H1 (cell line): ENCODE measurements around the gene SLC25A22. TPM values are rescaled to one million over a fixed set of nuclear protein-coding genes. Genes with fewer than 3 reads are reported as not detected.

Experiments
- SIN3A ChIP-seq, 2 experiments: IDR thresholded peaks in 1 of 2; conservative IDR thresholded peaks in 1 of 2; 2 replicates each; pipeline ENCODE4 v1.6.1; 2011 to 2012; ENCODE audit warnings: low read length in 2 of 2, improper control_type of control experiment in 1 of 2, low read depth in 1 of 2, mild to moderate bottlenecking in 1 of 2
- polyA plus RNA-seq, 7 experiments: library from polyadenylated mRNA; depleted of rRNA in 3 of 7; stranded (reverse) in 5 of 7; unstranded in 2 of 7; fragments of >200 nt in 5 of 7; fragments of 200-250 nt in 2 of 7; gene quantifications; 1 replicate in 5 of 7; 2 replicates in 1 of 7; 4 replicates in 1 of 7; pipeline versions ENCODE4 v1.2.1 to v1.2.3, GENCODE V29; 2011 to 2013; ENCODE audit warnings: missing spikeins in 2 of 7, mixed read lengths in 2 of 7
- total RNA-seq: library from RNA; stranded (reverse); fragmentation: NEBNext Ultra II Directional; extraction: Animal tissue kit (Norgen Biotek cat#: 25700); gene quantifications from 2 replicates; pipeline ENCODE4 v1.2.1, GENCODE V29; 2021

The SLC25A22 gene
- total and polyA plus RNA-seq, 2 of the 8 experiments (the other 6 are each of a cell fraction or from before 2014, with no cell fraction given) = 31.5 to 48.0 TPM

GRCh38 chr11:761526-762108 lies 36.5 kb downstream of the SLC25A22 start (continued):
- no peak for TF ChIP-seq SIN3A (conservative IDR thresholded peaks at IDR 0.05 in 1 of 2, IDR thresholded peaks at IDR 0.05 in 1 of 2; ENCODE audit: low read depth in 1 of 2, low read length in 2 of 2)
- TF ChIP-seq, all 59 proteins: peak for 0
